ENCODE measurements around the gene NCAPH2. TPM values are rescaled to one million over a fixed set of nuclear protein-coding genes. Genes with fewer than 3 reads are reported as not detected.
"Not testable (repeated sequence)": the region's sequence is repeated elsewhere in the genome, so short reads cannot be mapped to it uniquely, and the experiment has no call there.

Gene NCAPH2
- total RNA-seq, 2 donors from 2014 or later = 32.1 to 32.7 TPM

- DNase-seq (ENCODE audit: low spot score) = no peak
- intact Hi-C loops (cut with DNase I) = no loop called here
Observed at GRCh38 chr22:50536226-50536625, 28.2 kb downstream of the NCAPH2 start.

DNA sequence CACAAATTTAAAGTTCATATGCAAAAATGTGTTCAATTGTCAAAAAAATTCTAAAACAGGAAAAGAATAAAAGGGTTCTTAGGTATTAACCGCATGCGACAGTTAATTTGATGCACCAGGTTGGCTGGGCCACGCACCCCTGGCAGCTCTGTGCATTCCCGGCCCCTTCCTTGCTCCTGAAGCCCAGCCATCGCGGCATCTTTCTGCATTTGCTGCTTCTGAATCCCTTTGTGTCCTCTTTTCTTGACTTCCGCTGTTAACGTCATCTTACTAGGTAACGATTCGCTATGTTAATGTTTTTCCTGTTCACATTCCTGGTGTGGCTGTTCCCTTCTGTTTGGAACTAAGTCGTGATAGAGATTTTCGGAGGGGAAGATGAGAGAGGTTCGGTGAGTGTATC lies 29.7 kb downstream of the NCAPH2 start:
- intact Hi-C loops (cut with DNase I) = no loop called here
- no peak for DNase-seq (ENCODE audit: low spot score)

- DNase-seq (ENCODE audit: low spot score) = no peak
- intact Hi-C loops (cut with DNase I) = no loop called here
Observed at GRCh38 chr22:50540381-50540780, 32.4 kb downstream of the NCAPH2 start.

DNA sequence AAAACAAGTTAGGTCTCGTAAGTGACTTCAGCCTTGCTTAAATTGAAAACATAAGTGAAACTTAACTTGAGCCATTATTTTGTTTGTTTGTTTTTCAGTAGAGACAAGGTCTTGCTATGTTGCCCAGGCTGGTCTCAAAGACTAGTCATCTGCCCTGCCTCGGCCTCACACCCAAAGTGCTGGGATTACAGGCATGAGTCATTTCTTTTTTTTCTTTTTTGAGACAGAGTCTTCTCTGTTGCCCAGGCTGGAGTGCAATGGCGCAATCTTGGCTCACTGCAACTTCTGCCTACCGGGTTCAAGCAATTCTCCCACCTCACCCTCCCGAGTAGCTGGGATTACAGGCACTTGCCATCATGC lies 33.6 kb downstream of the NCAPH2 start:
- intact Hi-C loops (cut with DNase I) = not testable (repeated sequence)
- peak; percentile 83 for DNase-seq (ENCODE audit: low spot score)

- peak; percentile 87 for DNase-seq (ENCODE audit: low spot score)
- intact Hi-C loops (cut with DNase I) = no loop called here
Observed at GRCh38 chr22:50542416-50542927, 34.4 kb downstream of the NCAPH2 start.

- DNase-seq (ENCODE audit: low spot score) = peak; percentile 93
- intact Hi-C loops (cut with DNase I) = no loop called here
Observed at GRCh38 chr22:50544078-50544745, 36.2 kb downstream of the NCAPH2 start.

- intact Hi-C loops (cut with DNase I) = no loop called here
- no peak for DNase-seq (ENCODE audit: low spot score)
Observed at GRCh38 chr22:50544746-50545253, 36.8 kb downstream of the NCAPH2 start.

DNA sequence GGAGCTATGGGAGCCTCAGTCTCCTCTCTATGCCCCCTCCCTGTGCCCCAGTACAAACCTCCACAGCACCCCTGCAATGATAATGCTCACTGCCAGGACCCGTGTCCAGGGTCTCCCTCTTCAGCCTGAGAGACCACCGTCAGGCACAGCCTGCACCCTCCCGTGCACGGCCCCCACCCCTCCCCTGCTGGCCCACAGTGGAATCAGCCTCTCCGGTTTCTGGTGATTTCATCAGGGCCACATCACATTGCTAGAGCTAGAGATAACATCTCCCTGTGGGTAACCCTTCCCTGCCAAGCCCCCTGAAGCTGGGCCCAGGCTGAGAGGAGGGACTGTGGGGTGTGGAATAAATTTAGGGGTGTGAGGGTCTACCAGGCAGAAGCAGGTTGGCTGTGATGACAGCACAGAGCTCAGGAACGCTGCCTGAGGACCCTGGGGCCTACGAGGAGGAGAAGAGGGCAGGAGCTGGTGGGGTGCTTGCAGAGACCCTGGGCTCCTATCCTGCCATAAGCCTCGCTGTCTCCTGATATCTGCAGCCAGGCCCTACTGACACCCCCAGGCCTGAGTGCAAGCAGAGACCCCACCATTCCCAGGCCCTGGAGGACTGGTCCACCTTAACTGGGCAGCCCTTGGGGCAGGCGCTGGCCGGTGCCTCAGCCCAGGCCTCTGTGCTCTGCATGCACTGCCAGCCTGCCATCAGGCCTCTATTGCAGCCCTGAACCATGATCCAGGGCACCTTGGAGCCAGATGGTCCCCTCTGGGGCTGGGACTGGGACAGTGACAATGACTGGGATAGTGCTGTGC lies 37.7 kb downstream of the NCAPH2 start, which contains the start of gene KLHDC7B:
KLHDC7B (plus strand) TSS at position 378 of the 804 bp plus-strand sequence; CDS start at position 723, 345 bp downstream.
- intact Hi-C loops (cut with DNase I) = no loop called here
- no peak for DNase-seq (ENCODE audit: low spot score)

DNA sequence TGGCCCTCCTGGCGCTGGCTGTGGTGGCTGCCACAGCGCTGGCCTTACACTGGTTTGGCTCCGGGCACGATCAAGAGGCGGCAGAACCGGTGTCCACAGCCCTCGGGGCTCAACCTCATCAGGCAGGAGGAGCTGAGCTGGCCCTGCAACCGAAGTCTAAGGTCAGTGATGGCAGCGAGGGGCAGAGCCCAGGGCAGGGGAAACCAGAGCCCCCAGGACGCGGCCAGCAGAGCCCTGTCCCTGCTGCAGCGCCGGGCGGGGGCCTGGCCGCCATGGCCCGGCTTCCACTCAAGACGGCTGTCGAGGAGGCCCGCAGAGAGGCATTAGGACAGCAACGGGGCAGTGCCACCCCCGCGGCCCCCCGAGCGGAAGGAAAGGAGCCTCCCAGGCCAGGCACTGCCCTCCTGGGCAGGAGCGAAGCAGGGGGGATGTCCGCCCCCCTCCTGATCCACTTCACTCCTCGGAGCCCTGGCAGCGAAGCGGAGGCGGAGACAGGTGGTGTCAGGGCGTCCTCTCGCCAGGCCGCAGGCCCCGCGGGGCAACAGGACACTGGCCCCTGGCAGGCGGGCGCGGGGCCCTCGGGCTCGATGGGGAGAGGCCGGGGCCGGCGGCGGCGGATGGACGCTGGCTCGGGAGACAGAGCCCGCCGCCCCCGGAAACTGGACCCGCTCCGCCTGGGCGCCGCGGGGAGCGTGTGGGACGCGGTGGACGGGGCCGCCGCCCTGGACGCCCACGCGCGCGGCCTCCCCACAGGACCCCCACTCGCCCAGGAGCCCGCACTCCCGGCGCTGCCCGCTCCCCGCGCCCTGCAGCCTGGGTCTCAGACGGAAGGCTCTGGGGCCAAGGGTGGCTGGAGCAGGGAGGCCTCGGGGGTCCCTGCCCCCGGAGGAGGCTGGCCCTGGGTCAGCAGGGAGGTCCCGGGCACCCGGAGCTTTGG lies 38.6 kb downstream of the NCAPH2 start:
- no peak for DNase-seq (ENCODE audit: low spot score)
- intact Hi-C loops (cut with DNase I) = no loop called here

GRCh38 chr22:50547263-50547985 lies 39.4 kb downstream of the NCAPH2 start:
- DNase-seq (ENCODE audit: low spot score) = no peak
- intact Hi-C loops (cut with DNase I) = no loop called here

DNA sequence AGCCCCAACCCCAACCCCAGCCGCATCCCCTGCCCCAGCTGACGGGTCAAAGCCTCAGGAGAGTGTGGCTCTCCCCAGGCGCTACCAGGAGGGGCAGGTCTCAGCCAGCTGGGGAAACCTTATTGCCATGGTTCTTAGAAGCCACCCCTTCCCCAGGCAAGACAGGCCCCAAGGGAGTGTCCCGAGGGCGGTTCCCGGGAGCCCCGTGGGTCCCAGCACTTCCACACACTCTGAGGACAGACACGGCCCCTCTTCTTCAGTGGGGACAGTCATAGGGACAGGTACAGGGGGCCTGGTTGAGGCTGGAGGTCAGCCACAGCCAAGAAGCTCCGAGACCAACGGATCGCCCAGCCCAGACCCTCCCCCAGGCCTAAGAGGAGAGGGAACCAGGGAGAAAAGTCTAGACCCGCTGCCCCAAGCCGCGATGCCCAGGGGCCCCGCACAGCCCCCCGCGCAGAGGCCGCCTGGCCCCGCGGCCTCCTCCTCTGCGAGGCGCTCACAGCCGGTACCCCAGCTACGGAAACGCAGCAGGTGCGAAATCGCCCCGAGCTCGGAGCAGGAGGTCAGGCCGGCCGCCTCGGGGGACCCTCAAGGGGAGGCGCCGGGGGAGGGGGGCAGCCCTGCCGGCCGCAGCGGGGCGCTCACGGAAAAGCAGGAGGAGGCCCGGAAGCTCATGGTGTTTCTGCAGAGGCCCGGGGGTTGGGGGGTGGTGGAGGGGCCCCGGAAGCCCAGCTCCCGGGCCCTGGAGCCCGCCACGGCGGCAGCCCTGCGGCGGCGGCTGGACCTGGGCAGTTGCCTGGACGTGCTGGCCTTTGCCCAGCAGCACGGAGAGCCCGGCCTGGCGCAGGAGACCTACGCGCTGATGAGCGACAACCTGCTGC lies 40.3 kb downstream of the NCAPH2 start:
- no peak for DNase-seq (ENCODE audit: low spot score)
- intact Hi-C loops (cut with DNase I) = no loop called here

DNA sequence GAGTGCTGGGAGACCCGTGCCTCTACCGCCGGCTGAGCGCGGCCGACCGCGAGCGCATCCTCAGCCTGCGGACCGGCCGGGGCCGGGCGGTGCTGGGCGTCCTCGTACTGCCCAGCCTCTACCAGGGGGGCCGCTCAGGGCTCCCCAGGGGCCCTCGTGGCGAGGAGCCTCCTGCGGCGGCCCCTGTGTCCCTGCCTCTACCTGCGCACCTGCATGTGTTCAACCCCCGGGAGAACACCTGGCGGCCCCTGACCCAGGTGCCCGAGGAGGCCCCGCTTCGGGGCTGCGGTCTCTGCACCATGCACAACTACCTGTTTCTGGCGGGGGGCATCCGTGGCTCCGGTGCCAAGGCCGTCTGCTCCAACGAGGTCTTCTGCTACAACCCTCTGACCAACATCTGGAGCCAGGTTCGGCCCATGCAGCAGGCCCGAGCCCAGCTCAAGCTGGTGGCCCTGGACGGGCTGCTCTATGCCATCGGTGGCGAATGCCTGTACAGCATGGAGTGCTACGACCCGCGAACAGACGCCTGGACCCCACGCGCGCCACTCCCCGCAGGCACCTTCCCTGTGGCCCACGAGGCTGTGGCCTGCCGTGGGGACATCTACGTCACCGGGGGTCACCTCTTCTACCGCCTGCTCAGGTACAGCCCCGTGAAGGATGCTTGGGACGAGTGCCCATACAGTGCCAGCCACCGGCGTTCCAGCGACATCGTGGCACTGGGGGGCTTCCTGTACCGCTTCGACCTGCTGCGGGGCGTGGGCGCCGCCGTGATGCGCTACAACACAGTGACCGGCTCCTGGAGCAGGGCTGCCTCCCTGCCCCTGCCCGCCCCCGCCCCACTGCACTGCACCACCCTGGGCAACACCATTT lies 41.1 kb downstream of the NCAPH2 start:
- intact Hi-C loops (cut with DNase I) = no loop called here
- DNase-seq (ENCODE audit: low spot score) = no peak

DNA sequence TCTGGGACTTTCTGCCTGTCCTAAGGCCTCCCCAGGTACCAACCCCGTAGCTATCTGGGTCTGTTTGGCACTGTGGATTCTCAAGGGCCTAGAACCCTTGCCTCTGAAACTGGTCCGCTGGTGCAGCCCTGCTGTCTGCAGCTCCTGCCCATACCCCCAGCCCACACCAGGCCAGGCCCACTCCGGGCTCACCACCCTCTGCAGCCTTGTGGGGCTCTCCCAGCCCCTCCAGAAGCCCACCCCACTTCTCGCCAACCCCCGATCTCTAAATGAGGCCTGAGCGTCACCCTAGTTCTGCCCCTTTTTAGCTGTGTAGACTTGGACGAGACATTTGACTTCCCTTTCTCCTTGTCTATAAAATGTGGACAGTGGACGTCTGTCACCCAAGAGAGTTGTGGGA lies 42.4 kb downstream of the NCAPH2 start:
- intact Hi-C loops (cut with DNase I) = no loop called here
- no peak for DNase-seq (ENCODE audit: low spot score)

- no peak for DNase-seq (ENCODE audit: low spot score)
- intact Hi-C loops (cut with DNase I) = no loop called here
Observed at GRCh38 chr22:50551160-50551752, 43.2 kb downstream of the NCAPH2 start.

- no peak for DNase-seq (ENCODE audit: low spot score)
Observed at GRCh38 chr22:50553310-50553709, 45.3 kb downstream of the NCAPH2 start.

GRCh38 chr22:50556703-50557102 lies 48.7 kb downstream of the NCAPH2 start:
- DNase-seq (ENCODE audit: low spot score) = no peak
- intact Hi-C loops (cut with DNase I) = no loop called here

More at GRCh38 chr22:50553310-50553709, 45.3 kb downstream of the NCAPH2 start:
- intact Hi-C loops (cut with DNase I) = no loop called here
